GM19463 (cell line): ENCODE data around the gene GJA4.

Experiments
- ATAC-seq: cut with Tn5 transposase; IDR thresholded peaks from one replicate; pipeline ENCODE4 v1.9.1; 2021; ENCODE audit warnings: mild to moderate bottlenecking, moderate library complexity; ENCODE audit not compliant: unreplicated experiment

GJA4 gene

GRCh38 chr1:34829250-34829649 is 36.5 kb downstream of the GJA4 start:
- no peak for ATAC-seq

- no peak for ATAC-seq
Observed at GRCh38 chr1:34831721-34832246, 39.0 kb downstream of the GJA4 start.

GRCh38 chr1:34833711-34834110 is 40.9 kb downstream of the GJA4 start:
- ATAC-seq = no peak

GRCh38 chr1:34839526-34840305 is 46.9 kb downstream of the GJA4 start:
- ATAC-seq = no peak

- ATAC-seq = no peak
Observed at GRCh38 chr1:34840426-34840825, 47.6 kb downstream of the GJA4 start.

- ATAC-seq = no peak
Observed at GRCh38 chr1:34842073-34842472, 49.3 kb downstream of the GJA4 start.

GRCh38 chr1:34842952-34843371 is 50.2 kb downstream of the GJA4 start:
- no peak for ATAC-seq

GRCh38 chr1:34843392-34844251 is 50.8 kb downstream of the GJA4 start:
- no peak for ATAC-seq

GRCh38 chr1:34844252-34844634 is 51.4 kb downstream of the GJA4 start:
- ATAC-seq = no peak
